DMS153 treated with DMSO at 0.1 percent for 48 hours (cell line): Measurements from ENCODE around the gene ISCA2.
"Not testable (repeated sequence)": the region's sequence is repeated elsewhere in the genome, so short reads cannot be mapped to it uniquely, and the experiment has no call there.

Experiments
- DNase-seq: peaks from one replicate; lab custom pipeline; 2025; ENCODE audit not compliant: unreplicated experiment; lab: John Stamatoyannopoulos, UW

ISCA2 gene

DNA sequence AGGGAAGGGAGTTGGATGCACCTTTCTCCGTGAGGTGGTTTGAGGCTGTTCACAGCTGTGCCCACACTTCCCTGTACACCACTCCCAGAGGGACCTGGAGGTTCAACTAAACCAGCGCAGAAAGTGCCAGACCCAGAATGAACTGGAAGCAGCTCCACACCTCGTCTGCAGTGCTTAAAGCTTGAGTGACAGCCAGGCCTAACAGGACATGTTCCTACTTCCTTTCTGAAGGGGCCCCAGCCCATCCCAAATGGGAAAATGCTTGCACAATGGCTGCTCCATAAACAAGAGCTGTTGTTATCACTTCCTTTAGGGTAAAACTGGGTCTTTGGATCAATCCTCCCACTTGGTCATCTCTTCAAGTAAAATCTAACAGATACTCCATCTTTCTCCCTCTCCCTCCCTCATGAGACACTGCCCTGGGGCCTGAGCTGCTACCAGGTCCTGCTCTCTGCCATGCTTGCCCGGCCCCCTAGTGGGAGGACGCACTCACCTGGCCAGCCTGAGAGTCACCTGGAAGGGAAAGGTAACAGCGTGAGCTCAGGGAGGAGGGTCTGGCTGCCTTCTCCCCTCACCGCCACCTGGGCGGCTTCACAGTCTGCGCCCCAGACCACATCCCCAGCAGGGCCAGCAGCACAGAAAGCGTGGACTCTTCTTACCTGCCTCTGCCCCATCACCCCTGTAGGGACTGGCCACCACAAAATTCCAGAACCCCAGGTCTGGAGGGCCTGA, 33.5 kb downstream of the ISCA2 start:
- no peak for DNase-seq

DNA sequence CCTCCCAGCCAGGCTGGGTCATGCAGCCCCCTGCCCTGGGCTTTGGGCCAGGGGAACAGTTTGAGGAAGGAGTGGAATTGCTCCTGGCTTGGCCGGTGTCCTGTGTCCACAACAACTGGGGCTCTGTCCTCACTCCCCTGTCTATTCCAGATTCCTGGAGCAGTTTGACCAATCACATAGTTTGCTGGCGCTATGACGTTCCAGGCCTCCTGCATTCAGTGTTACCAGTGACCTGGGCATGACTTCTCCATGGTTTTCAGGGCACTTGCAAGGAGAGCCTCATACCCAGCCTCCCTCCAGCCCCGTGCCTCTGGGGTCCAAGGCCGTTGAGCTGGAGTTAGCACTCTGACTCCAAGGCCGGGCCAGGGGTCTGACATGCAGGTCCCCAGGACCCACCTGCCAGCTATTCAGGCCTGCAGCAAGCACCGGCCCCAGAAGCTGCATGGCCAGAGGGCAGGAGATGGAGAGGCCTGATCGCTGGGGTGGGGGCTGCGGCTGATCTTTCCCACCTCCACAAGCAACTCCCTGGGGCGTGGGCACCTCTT, 34.2 kb downstream of the ISCA2 start:
- DNase-seq, result no peak

DNA sequence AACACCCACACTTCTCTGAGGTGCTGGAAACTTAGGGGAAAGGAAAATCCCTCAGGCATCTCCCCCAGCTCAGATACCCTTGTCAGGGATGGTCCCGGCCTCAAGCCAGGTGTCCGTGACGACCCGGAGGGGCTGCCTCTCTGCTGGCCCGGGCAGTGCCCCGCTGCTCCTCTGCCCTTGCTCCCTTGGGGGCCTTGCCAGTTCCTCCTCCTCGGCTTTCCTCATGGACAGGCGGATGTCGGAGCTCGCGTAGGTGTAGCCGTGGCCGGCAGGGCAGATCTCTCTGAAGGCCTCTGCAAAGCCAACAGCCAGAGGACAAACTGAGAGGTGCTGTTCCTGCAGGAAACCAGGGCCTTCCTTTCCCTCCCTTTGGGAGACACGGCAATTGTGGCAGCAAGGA, 34.8 kb downstream of the ISCA2 start:
- DNase-seq, result no peak

DNA sequence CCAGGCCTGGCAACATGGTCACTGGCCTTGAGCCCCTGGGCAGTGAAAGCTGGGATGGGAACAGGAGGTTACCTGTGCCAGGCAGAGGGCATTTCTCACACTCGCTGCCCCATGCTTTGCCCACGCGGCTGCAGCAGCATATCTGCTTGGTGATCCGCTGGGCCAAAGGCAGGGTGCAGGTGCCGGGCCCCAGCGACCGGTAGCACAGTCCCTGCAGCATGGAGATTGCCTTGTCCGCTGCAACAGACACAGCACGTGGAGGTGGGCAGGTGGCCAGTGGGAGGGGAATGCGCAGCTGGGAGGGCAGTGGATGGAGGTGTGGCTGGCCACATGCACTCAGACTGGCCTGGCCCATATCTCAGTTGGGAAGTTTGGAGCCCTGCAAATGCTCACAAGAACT, 35.3 kb downstream of the ISCA2 start:
- DNase-seq, result no peak

DNA sequence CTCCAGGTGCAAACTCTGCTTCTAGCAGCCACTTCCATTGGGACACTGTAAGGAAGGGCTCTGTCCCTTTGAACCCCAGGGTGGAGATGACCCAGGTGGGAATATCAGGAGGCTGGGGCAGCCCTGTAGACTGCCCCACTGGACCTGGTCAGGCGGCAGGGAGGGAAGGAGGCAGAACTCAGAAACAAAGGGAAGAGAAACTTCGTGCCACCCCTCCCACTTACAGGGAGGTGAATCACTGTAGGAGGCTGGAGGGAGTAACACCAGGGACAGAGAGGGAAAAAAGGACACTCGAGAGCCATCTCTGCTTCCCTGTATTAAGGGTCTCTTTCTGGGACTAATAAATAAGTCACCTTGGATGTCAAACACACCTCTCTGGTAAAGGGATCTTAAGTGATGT, 37.4 kb downstream of the ISCA2 start:
- DNase-seq, result no peak

DNA sequence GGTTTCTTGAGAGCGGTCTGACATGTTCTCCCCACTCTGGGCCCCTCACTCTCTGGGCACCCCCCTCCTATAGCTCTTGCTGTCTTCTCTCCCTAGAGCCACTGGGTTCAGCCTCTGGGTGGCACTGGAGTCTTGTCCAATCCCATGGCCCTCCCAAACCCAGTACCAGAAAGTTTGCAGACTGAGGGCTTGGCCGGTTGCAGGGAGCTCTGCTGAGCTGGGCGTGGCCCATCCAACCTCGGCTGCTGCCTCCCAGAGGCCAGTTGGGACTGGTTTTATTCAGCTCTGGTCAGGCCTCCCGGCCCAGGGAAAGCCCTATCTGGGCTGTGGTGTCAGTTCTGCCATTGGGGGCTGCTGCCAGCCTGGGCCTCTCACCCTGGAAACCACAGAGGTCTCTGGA, 37.9 kb downstream of the ISCA2 start:
- DNase-seq, result no peak

DNA sequence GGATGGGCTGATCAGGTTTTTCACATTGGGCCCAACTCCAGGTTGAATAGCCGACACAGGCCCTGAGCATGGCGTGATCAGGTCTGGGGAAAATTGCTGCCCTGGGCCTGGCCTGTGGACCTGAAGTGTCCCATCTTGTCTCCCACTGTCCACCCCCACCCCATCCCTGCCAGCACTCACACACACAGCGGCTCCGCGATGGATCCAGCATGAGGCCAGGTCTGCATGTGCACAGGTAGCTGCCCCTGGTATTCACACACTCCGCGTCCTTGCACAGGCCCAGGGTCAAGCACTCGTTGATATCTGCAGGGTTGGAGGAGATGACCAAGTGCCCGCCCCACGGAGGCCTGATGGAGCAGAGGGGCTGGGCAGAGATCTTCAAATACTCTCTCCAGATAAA, 38.7 kb downstream of the ISCA2 start:
- no peak for DNase-seq

DNA sequence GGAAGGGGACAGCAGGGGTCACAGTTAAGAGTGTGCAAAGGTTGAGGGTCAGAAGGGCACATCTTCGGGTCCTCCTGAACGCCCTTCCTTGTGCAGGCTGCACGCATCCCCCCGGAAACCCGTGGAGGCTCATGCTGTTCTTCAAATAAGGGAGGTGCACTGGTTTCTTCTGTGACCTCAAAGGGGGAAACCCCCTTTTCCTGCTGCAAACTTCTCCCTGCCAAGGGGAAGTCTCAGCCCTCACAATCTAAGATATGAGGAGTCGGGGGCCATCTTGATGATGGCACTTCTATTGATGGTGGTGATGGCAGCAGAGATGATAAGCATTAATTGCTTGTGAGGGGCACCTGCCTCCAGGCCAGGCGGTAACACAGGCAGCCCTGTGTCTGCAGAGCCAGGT, 40.0 kb downstream of the ISCA2 start:
- no peak for DNase-seq

DNA sequence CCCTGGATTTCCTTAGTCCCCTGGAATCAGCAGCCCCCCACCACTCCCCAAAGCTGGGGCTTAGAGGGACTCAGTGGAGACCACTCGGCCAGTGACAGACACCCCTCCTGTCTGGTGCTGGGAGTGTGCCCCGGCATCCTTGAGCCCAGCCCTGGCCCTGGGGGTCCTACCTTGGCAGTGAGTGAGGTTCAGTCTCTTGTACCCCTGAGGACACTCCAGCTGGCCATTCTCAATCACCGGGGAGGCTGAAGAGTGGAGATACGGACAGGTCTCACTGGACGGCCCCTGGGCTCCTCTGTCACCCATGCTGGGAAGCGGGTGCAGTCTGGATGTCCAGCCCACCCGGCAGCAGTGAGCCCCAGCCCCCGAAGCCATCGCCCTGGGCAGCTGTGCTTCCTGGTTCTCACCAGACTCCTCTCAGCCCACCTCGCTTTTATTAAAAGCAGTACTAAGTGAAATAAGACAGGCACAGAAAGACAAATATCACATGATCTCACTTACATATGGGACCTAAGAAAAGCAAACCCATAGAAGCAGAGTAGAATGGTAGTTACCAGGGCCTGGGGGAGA, 42.3 kb downstream of the ISCA2 start:
- DNase-seq, result no peak

DNA sequence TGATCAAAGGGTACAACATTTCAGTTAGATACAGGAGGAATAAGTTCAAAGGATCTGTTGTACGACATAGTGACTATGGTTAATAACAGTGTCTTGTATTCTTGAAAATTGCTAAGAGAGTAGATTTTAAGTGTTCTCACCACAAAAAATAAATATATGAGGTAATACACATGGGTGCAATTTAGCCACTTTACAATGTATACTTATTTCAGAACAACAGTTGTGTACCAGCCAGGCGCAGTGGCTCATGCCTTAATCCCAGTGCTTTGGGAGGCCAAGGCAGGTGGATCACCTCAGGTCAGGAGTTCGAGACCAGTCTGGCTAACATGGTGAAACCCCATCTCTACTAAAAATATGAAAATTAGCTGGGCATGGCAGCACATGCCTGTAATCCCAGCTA, 42.8 kb downstream of the ISCA2 start:
- not testable (repeated sequence) for DNase-seq

DNA sequence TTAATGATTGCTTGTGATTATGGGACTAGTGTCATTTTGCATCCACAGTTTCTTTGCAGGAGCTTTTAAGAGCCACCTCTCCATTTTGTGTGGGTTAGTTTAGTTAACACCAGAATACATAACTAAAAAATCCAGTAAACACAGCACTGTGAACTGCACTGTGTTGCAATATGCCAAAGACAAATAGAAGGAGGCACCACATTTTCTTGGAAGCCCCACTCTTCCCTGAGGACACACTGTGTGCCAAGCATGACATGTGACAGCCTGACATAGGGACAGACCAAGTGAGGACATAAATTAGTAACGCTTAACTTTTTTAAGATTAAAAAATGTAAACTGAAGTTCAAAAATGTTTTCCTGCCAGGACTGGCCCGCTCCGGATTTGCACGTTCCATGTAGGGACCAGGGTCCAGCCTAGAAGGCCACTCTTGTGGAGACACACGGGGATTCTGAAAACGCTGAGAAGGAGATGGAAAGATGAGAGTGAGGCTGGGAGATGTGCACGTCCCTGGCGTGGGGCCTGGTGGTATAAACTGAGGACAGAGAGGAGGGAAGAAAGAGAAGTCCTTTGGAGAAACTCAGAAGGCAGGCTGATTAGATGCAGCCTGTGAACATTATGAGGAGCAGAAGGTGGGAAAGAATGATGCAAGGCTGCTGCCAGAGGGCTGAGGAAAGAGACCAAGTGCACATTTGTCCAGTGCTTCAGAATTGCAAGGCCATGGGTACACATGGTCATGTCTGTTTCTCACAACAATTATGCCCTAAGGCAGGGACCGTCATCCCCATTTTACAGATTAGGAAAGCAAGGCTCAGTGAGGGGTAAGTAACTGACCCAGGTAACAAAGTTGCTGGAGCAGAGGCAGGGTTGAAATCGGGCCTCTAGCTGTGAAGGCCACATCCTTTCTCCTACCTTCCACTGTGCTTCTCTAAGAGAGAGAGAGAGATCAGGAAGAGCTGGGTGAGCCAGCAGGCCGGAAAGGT, 45.1 kb downstream of the ISCA2 start:
- no peak for DNase-seq

DNA sequence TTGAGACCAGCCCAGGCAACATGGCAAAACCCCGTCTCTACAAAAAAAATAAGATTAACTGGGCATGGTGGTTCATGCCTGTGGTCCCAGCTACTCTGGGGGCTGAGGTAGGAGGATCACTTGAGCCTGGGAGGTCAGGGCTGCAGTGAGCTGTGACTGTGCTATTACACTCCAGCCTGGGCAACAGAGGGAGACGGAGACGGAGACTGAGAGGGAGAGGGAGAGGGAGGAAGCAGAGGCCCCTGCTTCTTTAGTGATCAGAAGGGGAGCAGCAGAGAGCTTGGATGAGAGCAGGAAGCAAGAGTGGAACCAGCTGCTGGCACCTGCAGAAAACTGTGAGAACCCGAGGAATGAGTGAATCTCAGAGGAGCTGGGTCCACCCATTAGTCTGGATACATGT, 45.9 kb downstream of the ISCA2 start:
- no peak for DNase-seq

DNA sequence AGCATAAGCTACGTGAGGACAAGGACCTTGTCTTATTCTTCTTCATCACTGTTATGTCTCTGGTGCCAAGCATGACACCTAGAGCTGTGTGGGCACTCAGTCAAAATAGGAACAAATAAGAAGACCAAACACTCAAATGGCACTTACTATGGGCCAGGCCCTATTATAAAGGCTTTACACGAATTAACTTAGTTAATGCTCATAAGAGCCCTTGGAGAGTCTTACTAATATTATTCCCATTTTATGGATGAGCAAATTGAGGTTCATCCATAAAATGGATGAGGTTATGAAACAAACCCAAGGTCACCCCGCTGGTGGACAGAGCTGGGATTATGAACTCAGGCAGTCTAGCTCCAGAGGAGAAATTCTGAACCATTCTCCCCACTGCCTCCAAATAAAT, 47.7 kb downstream of the ISCA2 start:
- DNase-seq, result no peak

DNA sequence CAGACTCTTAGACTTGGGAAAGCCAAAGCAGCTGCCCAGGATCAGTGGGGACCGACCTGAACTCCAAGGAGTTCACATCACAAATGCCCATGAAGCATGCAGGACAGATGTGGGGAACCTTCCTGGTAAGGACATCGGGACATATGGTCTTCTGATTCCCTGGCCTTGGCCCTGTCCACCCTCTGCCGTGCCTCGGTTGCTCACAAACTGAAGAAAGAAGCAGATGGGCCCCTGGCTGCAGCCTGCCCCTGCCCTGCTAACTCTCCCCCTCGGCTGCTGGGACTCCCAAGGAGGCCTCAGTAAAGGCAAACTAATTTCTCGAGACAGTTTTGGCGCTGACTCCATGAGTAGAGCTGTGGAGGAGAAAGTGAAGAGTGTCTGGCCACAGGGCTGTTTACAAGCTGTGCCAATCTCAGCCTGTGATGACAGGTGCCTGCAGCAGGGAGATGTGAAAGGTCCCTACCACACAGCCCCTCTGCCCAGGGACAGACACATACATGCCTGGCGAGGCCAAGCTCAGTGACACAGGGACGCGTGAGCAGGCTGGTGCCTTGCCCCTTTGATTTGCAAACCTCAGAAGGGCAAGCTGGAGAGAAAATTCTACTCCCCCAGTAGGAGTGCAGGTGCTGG, 48.6 kb downstream of the ISCA2 start:
- DNase-seq, result no peak

DNA sequence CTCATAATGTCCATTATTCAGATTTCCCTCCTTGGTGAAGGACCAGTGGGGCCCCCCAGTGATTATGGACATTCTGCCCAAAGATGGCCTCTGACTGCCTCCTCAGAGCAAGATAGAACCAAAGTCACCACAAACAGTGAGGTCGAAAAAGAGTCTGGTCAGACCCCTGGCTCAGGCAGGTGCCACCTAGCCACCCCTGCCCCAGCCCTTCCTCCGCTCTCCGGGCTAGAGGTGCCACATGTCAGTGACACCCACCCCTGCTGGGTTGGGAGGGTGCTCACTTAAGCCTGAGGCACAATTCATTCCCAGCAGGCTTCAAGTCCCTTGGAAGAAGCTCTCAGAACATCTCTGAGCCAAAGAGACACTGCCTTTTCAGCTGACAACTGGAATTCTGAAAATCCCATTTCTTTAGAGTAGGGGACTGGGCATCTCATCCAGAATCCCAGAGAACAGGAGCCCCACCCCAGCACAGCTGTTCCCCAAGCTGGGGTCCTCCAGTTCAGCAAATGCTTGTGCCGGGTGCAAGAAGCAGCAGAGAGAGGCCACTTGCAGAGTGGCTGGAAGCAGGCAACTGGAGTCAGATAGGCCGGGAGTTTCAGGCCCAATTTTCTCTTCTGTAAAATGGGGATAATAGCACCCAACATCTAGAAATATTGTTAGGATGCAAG, 50.3 kb downstream of the ISCA2 start:
- no peak for DNase-seq

DNA sequence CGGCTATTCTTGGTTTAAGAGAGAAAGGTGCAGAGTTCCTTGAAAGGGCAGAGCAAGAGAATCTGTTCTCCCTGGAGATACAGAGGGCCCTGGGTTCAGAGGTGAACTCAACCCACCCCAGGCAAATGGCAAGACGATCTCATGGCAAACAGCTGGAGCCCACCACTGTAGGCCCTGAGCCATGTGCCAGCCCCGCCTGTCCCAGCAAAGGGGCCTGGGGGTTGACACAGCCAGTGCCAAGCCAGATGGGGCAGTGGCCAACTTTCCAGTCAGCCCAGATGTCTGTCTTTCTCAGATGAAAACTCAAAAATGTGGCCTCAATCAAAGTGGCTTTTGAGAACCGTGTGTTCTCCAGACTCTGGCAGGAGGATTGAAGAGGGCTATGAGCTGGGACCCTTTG, 51.8 kb downstream of the ISCA2 start:
- no peak for DNase-seq

DNA sequence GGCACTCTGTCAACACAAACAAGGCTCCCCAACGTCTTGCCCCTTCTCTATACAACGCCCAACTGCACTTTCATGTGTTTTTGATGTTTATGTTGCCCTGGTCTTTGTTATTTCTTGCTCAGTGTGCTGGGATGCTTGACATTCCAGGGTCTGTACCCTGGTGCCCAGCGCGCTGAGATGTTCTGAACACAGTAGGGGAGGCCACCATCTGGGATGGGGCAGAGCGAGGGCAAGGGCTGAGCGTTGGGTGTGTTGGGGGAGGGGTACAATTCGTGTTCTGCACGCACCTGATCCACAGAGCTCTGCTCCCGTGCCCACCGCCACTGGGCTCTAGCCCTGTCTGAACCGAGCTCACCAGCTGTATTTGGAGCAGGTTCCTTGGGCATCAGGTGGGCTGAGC, 52.9 kb downstream of the ISCA2 start:
- DNase-seq, result no peak
